IMR-90 (cell line): ENCODE measurements around the gene MRPL41. TPM values are rescaled to one million over a fixed set of nuclear protein-coding genes. Genes with fewer than 3 reads are reported as not detected.

Source experiments
- ATAC-seq: fragments of 200-7000 bp; cut with Tn5 transposase; 2 replicates; pipeline ENCODE4 v1.9.1; 2020; ENCODE audit warnings: low read depth, mild to moderate bottlenecking, moderate library complexity
- BruUV-seq: library from RNA; stranded (reverse); fragments of 400-500 nt; replicated peaks from 2 replicates; lab custom pipeline; 2021; lab: Mats Ljungman, UMichigan
- CTCF ChIA-PET: fragments of 300-600 bp; formaldehyde crosslinking; extraction: SDS; loops from one replicate; lab custom pipeline; 2021; ENCODE audit warnings: antibody characterized with exemption; lab: Yijun Ruan, JAX
- POLR2A ChIA-PET: fragments of 300-600 bp; sonication (Branson Sonifier 250); formaldehyde crosslinking; loops from one replicate; lab custom pipeline; 2022; ENCODE audit warnings: antibody characterized with exemption; ENCODE audit not compliant: unreplicated experiment; lab: Charles Lee
- DNase-seq: peaks from one replicate; pipeline ENCODE4 v3.0.0; 2013
- H2AFZ ChIP-seq: replicated peaks from 2 replicates; pipeline ENCODE3; 2013; ENCODE audit warnings: low read length, mild to moderate bottlenecking; ENCODE audit not compliant: poor library complexity
- H2AK5ac ChIP-seq: 2 replicates; pipeline ENCODE4 v1.6.1; 2013; ENCODE audit warnings: low read depth, low read length, inconsistent platforms
- H2AK9ac ChIP-seq: replicated peaks from 2 replicates; pipeline ENCODE3; 2013; ENCODE audit warnings: mild to moderate bottlenecking, low read depth, low read length, moderate library complexity; ENCODE audit not compliant: poor library complexity
- H2BK120ac ChIP-seq: 2 replicates; pipeline ENCODE4 v1.6.1; 2013; ENCODE audit warnings: low read depth, low read length, inconsistent platforms
- H2BK15ac ChIP-seq: 3 replicates; pipeline ENCODE4 v1.6.1; 2013; ENCODE audit warnings: low read depth, low read length, inconsistent platforms
- H2BK20ac ChIP-seq: 2 replicates; pipeline ENCODE4 v1.6.1; 2013; ENCODE audit warnings: low read depth, mild to moderate bottlenecking, inconsistent platforms, low read length, moderate library complexity
- H2BK5ac ChIP-seq: 2 replicates; pipeline ENCODE4 v1.6.1; 2013; ENCODE audit warnings: mild to moderate bottlenecking, low read depth, low read length, inconsistent platforms; ENCODE audit not compliant: poor library complexity, severe bottlenecking
- H3K14ac ChIP-seq: replicated peaks from 2 replicates; pipeline ENCODE4 v1.6.1; 2013; ENCODE audit warnings: low read depth, low read length, inconsistent platforms
- H3K18ac ChIP-seq: 2 replicates; pipeline ENCODE4 v1.6.1; 2013; ENCODE audit warnings: low read depth, low read length, control low read depth
- H3K23ac ChIP-seq: 2 replicates; pipeline ENCODE4 v1.6.1; 2013; ENCODE audit warnings: low read depth, low read length, inconsistent platforms
- H3K27ac ChIP-seq: 2 replicates; pipeline ENCODE4 v1.5.1; 2013; ENCODE audit warnings: mild to moderate bottlenecking, control low read depth, low read length; ENCODE audit not compliant: insufficient read depth
- H3K27me3 ChIP-seq: 2 replicates; pipeline ENCODE4 v1.6.1; 2013; ENCODE audit warnings: low read length; ENCODE audit not compliant: control insufficient read depth, insufficient read depth
- H3K36me3 ChIP-seq: 2 replicates; pipeline ENCODE4 v1.6.1; 2013; ENCODE audit warnings: low read length, mixed read lengths; ENCODE audit not compliant: control insufficient read depth, insufficient read depth
- H3K4ac ChIP-seq: 2 replicates; pipeline ENCODE4 v1.6.1; 2013; ENCODE audit warnings: low read depth, low read length, inconsistent platforms
- H3K4me1 ChIP-seq: 2 replicates; pipeline ENCODE4 v1.6.1; 2013; ENCODE audit warnings: low read length, mixed read lengths; ENCODE audit not compliant: control insufficient read depth, insufficient read depth
- H3K4me2 ChIP-seq: 2 replicates; pipeline ENCODE4 v1.6.1; 2013; ENCODE audit warnings: low read depth, mild to moderate bottlenecking, control low read depth, low read length, moderate library complexity
- H3K4me3 ChIP-seq: 2 replicates; pipeline ENCODE4 v1.5.1; 2013; ENCODE audit warnings: low read depth, mild to moderate bottlenecking, control low read depth, low read length, moderate library complexity; ENCODE audit not compliant: insufficient read depth
- H3K56ac ChIP-seq: 2 replicates; pipeline ENCODE4 v1.6.1; 2013; ENCODE audit warnings: low read length, inconsistent platforms; ENCODE audit not compliant: insufficient read depth; ENCODE audit errors: extremely low read depth
- H3K79me1 ChIP-seq, 2 experiments: 2 replicates each; pipeline ENCODE4 v1.6.1; 2013; ENCODE audit warnings: low read length in 2 of 2, inconsistent platforms in 1 of 2, low read depth in 1 of 2
- H3K9ac ChIP-seq: 2 replicates; pipeline ENCODE4 v1.6.1; 2013; ENCODE audit warnings: low read depth, low read length, control low read depth
- H3K9me1 ChIP-seq: 2 replicates; pipeline ENCODE4 v1.6.1; 2013; ENCODE audit warnings: low read length, inconsistent platforms; ENCODE audit not compliant: insufficient read depth
- H3K9me3 ChIP-seq: 2 replicates; pipeline ENCODE4 v1.6.1; 2013; ENCODE audit warnings: low read length; ENCODE audit not compliant: control insufficient read depth, insufficient read depth
- H4K20me1 ChIP-seq: 2 replicates; pipeline ENCODE4 v1.6.1; 2013; ENCODE audit warnings: low read length, inconsistent platforms; ENCODE audit not compliant: insufficient read depth
- H4K5ac ChIP-seq: 2 replicates; pipeline ENCODE4 v1.6.1; 2013; ENCODE audit warnings: mild to moderate bottlenecking, low read depth, low read length, control low read depth
- H4K8ac ChIP-seq, 2 experiments: 2 replicates each; pipeline ENCODE4 v1.6.1; 2013; ENCODE audit warnings: low read depth in 2 of 2, low read length in 2 of 2, control low read depth in 1 of 2, inconsistent platforms in 1 of 2
- H4K91ac ChIP-seq: 2 replicates; pipeline ENCODE4 v1.6.1; 2013; ENCODE audit warnings: low read depth, low read length, inconsistent platforms; ENCODE audit not compliant: insufficient read depth
- BHLHE40 ChIP-seq: fragments of 150-350 bp; IDR thresholded peaks from 2 replicates; pipeline ENCODE4 v1.6.1; 2016; ENCODE audit warnings: mild to moderate bottlenecking, low read depth, low read length
- CEBPB ChIP-seq: IDR thresholded peaks from 2 replicates; pipeline ENCODE4 v1.6.1; 2012; ENCODE audit warnings: low read depth, low read length, improper control_type of control experiment
- CHD1 ChIP-seq: IDR thresholded peaks from 2 replicates; pipeline ENCODE4 v1.6.1; 2012; ENCODE audit warnings: low read depth, low read length, improper control_type of control experiment
- CTCF ChIP-seq: conservative IDR thresholded peaks from 2 replicates; pipeline ENCODE4 v1.5.1; 2012; ENCODE audit warnings: mild to moderate bottlenecking, low read depth, low read length, improper control_type of control experiment
- ELK1 ChIP-seq: fragments of 150-350 bp; IDR thresholded peaks from 2 replicates; pipeline ENCODE4 v1.6.1; 2016; ENCODE audit warnings: low read depth, mild to moderate bottlenecking, low read length, moderate library complexity, borderline replicate concordance
- MXI1 ChIP-seq: IDR thresholded peaks from 2 replicates; pipeline ENCODE4 v1.6.1; 2012; ENCODE audit warnings: low read depth, mild to moderate bottlenecking, low read length, moderate library complexity, borderline replicate concordance
- NFE2L2 ChIP-seq: fragments of 150-350 bp; IDR thresholded peaks from 2 replicates; pipeline ENCODE4 v1.6.1; 2016; ENCODE audit warnings: low read depth, mild to moderate bottlenecking, low read length
- RFX5 ChIP-seq: IDR thresholded peaks from 2 replicates; pipeline ENCODE4 v1.8.0; 2012; ENCODE audit warnings: low read depth, mild to moderate bottlenecking, low read length, moderate library complexity
- SMC3 ChIP-seq: fragments of 150-350 bp; IDR thresholded peaks from 2 replicates; pipeline ENCODE4 v1.6.1; 2016; ENCODE audit warnings: low read depth, mild to moderate bottlenecking, antibody characterized with exemption, low read length, moderate library complexity
- USF2 ChIP-seq: fragments of 150-350 bp; IDR thresholded peaks from 2 replicates; pipeline ENCODE4 v1.6.1; 2017; ENCODE audit warnings: mild to moderate bottlenecking, antibody characterized with exemption, low read length, low read depth
- WGBS, 2 experiments: methylation state at CpG; one replicate each; pipeline versions ENCODE4 v1.1.5 to v1.1.7; 2013; ENCODE audit warnings: missing lambda C conversion rate in 2 of 2; ENCODE audit not compliant: insufficient read length in 1 of 2; ENCODE audit errors: extremely low coverage in 2 of 2; 5-methylcytosine and 5-hydroxymethylcytosine counted together
- dilution Hi-C: fragments of 300-500 bp; cut with HindIII; formaldehyde crosslinking; loops from one replicate; pipeline ENCODE4 v1.14.3; 2018; ENCODE audit warnings: low sequenced_read_pairs; ENCODE audit not compliant: unreplicated experiment
- in situ Hi-C: fragments of 300-500 bp; cut with MboI; formaldehyde crosslinking; loops from 3 replicates; pipeline ENCODE4 v1.14.3; 2019; ENCODE audit warnings: low sequenced_read_pairs, inconsistent platforms, mixed read lengths
- intact Hi-C: fragments of 100-400 bp; cut with micrococcal nuclease; formaldehyde crosslinking; loops from 2 replicates; pipeline ENCODE4 v1.10.0; 2022
- polyA plus RNA-seq, 3 experiments: library from polyadenylated mRNA; depleted of rRNA; stranded (reverse); fragments of >200 nt; gene quantifications; 2 replicates each; pipeline ENCODE4 v1.2.3, GENCODE V29; 2012; ENCODE audit warnings: low replicate concordance in 1 of 3
- total RNA-seq: library from RNA; depleted of rRNA; stranded (reverse); fragments of >200 nt; gene quantifications from 2 replicates; pipeline ENCODE4 v1.2.3, GENCODE V29; 2012

The MRPL41 gene
- total and polyA plus RNA-seq, 2 of the 4 experiments (the other 2 are of a cell fraction) = 15.6 to 38.9 TPM

- no peaks in the 10 kb centered on the region for H3K79me1 ChIP-seq
- no peaks in the 10 kb centered on the region for H3K36me3 ChIP-seq
- no peak overlapping the region for H3K4me2 ChIP-seq
- WGBS, 2 experiments = 87% methylated on average over 6 of the region's 16 CpGs; no CpG with 5 or more reads in 1 of the 2 experiments
- 0 out of 2 replicates have a peak, but pooled peaks cover 2% of the 10 kb centered on the region for H3K4me1 ChIP-seq
- no peak for DNase-seq
- H3K14ac ChIP-seq = no peak overlapping the region
- H2BK20ac ChIP-seq = no peak overlapping the region
- no peak for TF ChIP-seq CEBPB
- no peak for TF ChIP-seq CTCF
- TF ChIP-seq ELK1 = no peak
- no peak for TF ChIP-seq MXI1
- TF ChIP-seq RFX5 = no peak
- TF ChIP-seq NFE2L2 = no peak
- no peak for TF ChIP-seq SMC3
- no peak for TF ChIP-seq CHD1
- TF ChIP-seq BHLHE40 = no peak
- TF ChIP-seq USF2 = no peak
- no peaks in the 10 kb centered on the region for H3K9me3 ChIP-seq
- H4K5ac ChIP-seq = no peak overlapping the region
- no peak overlapping the region for H3K23ac ChIP-seq
- no peak overlapping the region for H4K91ac ChIP-seq
- no TSS peak for BruUV-seq
- no peaks in the 10 kb centered on the region for H4K20me1 ChIP-seq
- H3K9ac ChIP-seq = no peak overlapping the region
- intact Hi-C loops = no loop called here
- no peak overlapping the region for H2AK9ac ChIP-seq
- H3K4me3 ChIP-seq = no peak overlapping the region
- POLR2A ChIA-PET = no interaction called here
- no peak for ATAC-seq
- H3K27ac ChIP-seq = no peak overlapping the region
- in situ Hi-C loops = no loop called here
- no peak overlapping the region for H2AK5ac ChIP-seq
- no peaks in the 10 kb centered on the region for H3K27me3 ChIP-seq
- CTCF ChIA-PET = no interaction called here
- no peak overlapping the region for H3K18ac ChIP-seq
- dilution Hi-C loops = no loop called here
- no peak overlapping the region for H2BK120ac ChIP-seq
- H3K4ac ChIP-seq = no peak overlapping the region
- no peak overlapping the region for H2BK5ac ChIP-seq
- no peaks in the 10 kb centered on the region for H3K9me1 ChIP-seq
- H3K56ac ChIP-seq = no peak overlapping the region
- no peak overlapping the region for H2BK15ac ChIP-seq
- H4K8ac ChIP-seq = no peak overlapping the region
- H2AFZ ChIP-seq = no peak overlapping the region
Observed at GRCh38 chr9:137538058-137538457, 13.6 kb upstream of the MRPL41 start.
